ENCODE measurements around the gene KPNA5. TPM values are rescaled to one million over a fixed set of nuclear protein-coding genes. Genes with fewer than 3 reads are reported as not detected.

KPNA5 gene
- total and polyA plus RNA-seq, 2 of the 13 experiments (the other 11 are each of a cell fraction or from before 2014, with no cell fraction given): 5.3 to 13.0 TPM

- 0 out of 2 replicates have a peak, but pooled peaks have one; percentile 28 for TF ChIP-seq ZBTB44 (CRISPR knock-in tag; IDR thresholded peaks at IDR 0.05)
- TF ChIP-seq ZNF337 (CRISPR knock-in tag; IDR thresholded peaks at IDR 0.05; ENCODE audit: borderline replicate concordance, low read depth): peak; percentile 91; the same call in 1 of the 2 replicates
- TF ChIP-seq, protein P1, sequence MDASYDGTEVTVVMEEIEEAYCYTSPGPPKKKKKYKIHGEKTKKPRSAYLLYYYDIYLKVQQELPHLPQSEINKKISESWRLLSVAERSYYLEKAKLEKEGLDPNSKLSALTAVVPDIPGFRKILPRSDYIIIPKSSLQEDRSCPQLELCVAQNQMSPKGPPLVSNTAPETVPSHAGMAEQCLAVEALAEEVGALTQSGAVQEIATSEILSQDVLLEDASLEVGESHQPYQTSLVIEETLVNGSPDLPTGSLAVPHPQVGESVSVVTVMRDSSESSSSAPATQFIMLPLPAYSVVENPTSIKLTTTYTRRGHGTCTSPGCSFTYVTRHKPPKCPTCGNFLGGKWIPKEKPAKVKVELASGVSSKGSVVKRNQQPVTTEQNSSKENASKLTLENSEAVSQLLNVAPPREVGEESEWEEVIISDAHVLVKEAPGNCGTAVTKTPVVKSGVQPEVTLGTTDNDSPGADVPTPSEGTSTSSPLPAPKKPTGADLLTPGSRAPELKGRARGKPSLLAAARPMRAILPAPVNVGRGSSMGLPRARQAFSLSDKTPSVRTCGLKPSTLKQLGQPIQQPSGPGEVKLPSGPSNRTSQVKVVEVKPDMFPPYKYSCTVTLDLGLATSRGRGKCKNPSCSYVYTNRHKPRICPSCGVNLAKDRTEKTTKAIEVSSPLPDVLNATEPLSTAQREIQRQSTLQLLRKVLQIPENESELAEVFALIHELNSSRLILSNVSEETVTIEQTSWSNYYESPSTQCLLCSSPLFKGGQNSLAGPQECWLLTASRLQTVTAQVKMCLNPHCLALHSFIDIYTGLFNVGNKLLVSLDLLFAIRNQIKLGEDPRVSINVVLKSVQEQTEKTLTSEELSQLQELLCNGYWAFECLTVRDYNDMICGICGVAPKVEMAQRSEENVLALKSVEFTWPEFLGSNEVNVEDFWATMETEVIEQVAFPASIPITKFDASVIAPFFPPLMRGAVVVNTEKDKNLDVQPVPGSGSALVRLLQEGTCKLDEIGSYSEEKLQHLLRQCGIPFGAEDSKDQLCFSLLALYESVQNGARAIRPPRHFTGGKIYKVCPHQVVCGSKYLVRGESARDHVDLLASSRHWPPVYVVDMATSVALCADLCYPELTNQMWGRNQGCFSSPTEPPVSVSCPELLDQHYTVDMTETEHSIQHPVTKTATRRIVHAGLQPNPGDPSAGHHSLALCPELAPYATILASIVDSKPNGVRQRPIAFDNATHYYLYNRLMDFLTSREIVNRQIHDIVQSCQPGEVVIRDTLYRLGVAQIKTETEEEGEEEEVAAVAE (CRISPR knock-in tag; IDR thresholded peaks at IDR 0.05; ENCODE audit: borderline replicate concordance): peak; percentile 70; the same call in 1 of the 2 replicates
- no peak for TF ChIP-seq JARID2 (CRISPR knock-in tag; IDR thresholded peaks at IDR 0.05; ENCODE audit: insufficient replicate concordance)
- TF ChIP-seq CEBPB (IDR thresholded peaks at IDR 0.05; ENCODE audit: borderline replicate concordance, low read depth, low read length): no peak
- TF ChIP-seq ZNF513 (CRISPR knock-in tag; conservative IDR thresholded peaks at IDR 0.05): no peak; the same call in 1 of the 2 replicates
- no peak for TF ChIP-seq ZNF75D (CRISPR knock-in tag; IDR thresholded peaks at IDR 0.05; ENCODE audit: borderline replicate concordance)
- TF ChIP-seq ZBTB25 (CRISPR knock-in tag; IDR thresholded peaks at IDR 0.05): peak; percentile 98
- TF ChIP-seq, protein P2, sequence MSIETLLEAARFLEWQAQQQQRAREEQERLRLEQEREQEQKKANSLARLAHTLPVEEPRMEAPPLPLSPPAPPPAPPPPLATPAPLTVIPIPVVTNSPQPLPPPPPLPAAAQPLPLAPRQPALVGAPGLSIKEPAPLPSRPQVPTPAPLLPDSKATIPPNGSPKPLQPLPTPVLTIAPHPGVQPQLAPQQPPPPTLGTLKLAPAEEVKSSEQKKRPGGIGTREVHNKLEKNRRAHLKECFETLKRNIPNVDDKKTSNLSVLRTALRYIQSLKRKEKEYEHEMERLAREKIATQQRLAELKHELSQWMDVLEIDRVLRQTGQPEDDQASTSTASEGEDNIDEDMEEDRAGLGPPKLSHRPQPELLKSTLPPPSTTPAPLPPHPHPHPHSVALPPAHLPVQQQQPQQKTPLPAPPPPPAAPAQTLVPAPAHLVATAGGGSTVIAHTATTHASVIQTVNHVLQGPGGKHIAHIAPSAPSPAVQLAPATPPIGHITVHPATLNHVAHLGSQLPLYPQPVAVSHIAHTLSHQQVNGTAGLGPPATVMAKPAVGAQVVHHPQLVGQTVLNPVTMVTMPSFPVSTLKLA (IDR thresholded peaks at IDR 0.05): no peak
- peak; percentile 10; the same call in 1 of the 2 replicates for TF ChIP-seq DPF2 (CRISPR knock-in tag; IDR thresholded peaks at IDR 0.05; ENCODE audit: borderline replicate concordance, low read depth)
- no peak for TF ChIP-seq SYNCRIP (IDR thresholded peaks at IDR 0.05; ENCODE audit: insufficient read depth, low read depth, low read length)
- no peak for TF ChIP-seq NFIC (IDR thresholded peaks at IDR 0.05; ENCODE audit: low read length)
- TF ChIP-seq HHEX (CRISPR knock-in tag; IDR thresholded peaks at IDR 0.05): no peak
- no peak for TF ChIP-seq ATM (IDR thresholded peaks at IDR 0.05; ENCODE audit: borderline replicate concordance)
- TF ChIP-seq NKX3-1 (CRISPR knock-in tag; IDR thresholded peaks at IDR 0.05): peak; percentile 81; the same call in 1 of the 2 replicates
- TF ChIP-seq, protein P3, sequence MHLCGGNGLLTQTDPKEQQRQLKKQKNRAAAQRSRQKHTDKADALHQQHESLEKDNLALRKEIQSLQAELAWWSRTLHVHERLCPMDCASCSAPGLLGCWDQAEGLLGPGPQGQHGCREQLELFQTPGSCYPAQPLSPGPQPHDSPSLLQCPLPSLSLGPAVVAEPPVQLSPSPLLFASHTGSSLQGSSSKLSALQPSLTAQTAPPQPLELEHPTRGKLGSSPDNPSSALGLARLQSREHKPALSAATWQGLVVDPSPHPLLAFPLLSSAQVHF (CRISPR knock-in tag; IDR thresholded peaks at IDR 0.05): peak; percentile 43; the same call in 1 of the 2 replicates
- peak; percentile 31; the same call in 1 of the 2 replicates for TF ChIP-seq ZNF780A (CRISPR knock-in tag; IDR thresholded peaks at IDR 0.05)
These were observed at the start of gene KPNA5 (continued) for GRCh38 chr6:116680880-116681672.
